RWPE1 (cell line): Measurements from ENCODE around the gene GCNT1.
"Not testable (repeated sequence)": the region's sequence is repeated elsewhere in the genome, so short reads cannot be mapped to it uniquely, and the experiment has no call there.

ENCODE experiments used
- CTCF ChIA-PET: fragments of 350-600 bp; sonication (Branson Sonifier 250); formaldehyde crosslinking; extraction: SDS; loops from one replicate; lab custom pipeline; 2021; lab: Yijun Ruan, JAX
- POLR2A ChIA-PET: fragments of 400-600 bp; formaldehyde crosslinking; extraction: SDS; loops from one replicate; lab custom pipeline; 2020; ENCODE audit warnings: antibody characterized with exemption; ENCODE audit not compliant: low non-redundant PET; lab: Yijun Ruan, JAX
- DNase-seq: peaks from one replicate; pipeline ENCODE4 v3.0.0; 2012; ENCODE audit warnings: low spot score
- H3K27ac ChIP-seq: fragments of 450-650 bp; 2 replicates; pipeline ENCODE4 v1.5.1; 2017
- TF ChIP-seq, protein P1 (sequence below): fragments of 450-650 bp; conservative IDR thresholded peaks from 2 replicates; pipeline ENCODE4 v1.5.1; 2017; ENCODE audit warnings: low read depth, mild to moderate bottlenecking

GCNT1 gene

DNA sequence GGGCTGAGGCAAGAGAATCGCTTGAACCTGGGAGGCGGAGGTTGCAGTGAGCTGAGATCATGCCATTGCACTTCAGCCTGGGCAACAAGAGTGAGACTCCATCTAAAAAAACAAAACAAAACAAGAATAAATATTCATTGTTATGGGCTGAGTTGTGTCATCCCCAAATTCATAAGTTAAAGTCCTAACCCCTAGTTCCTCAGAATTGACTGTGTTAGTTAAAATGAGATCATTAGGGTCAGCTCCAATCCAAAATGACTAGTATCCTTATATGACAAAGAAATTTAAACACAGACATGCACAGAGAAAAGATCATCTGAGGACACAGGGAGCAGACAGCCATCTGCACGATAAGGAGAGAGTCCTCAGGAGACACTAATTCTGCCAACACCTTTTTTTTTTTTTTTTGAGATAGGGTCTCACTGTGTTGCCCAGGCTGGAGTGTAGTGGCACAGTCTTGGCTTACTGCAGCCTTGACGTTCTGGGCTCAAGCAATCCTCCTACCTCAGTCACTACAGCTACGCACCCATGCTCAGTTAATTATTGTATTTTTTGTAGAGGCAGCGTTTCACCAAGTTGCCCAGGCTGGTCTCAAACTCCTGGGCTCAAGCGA is 32.1 kb upstream of the GCNT1 start:
- TF ChIP-seq, protein P1, sequence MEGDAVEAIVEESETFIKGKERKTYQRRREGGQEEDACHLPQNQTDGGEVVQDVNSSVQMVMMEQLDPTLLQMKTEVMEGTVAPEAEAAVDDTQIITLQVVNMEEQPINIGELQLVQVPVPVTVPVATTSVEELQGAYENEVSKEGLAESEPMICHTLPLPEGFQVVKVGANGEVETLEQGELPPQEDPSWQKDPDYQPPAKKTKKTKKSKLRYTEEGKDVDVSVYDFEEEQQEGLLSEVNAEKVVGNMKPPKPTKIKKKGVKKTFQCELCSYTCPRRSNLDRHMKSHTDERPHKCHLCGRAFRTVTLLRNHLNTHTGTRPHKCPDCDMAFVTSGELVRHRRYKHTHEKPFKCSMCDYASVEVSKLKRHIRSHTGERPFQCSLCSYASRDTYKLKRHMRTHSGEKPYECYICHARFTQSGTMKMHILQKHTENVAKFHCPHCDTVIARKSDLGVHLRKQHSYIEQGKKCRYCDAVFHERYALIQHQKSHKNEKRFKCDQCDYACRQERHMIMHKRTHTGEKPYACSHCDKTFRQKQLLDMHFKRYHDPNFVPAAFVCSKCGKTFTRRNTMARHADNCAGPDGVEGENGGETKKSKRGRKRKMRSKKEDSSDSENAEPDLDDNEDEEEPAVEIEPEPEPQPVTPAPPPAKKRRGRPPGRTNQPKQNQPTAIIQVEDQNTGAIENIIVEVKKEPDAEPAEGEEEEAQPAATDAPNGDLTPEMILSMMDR, result no peak
- no peak overlapping the region for H3K27ac ChIP-seq
- DNase-seq, result no peak
- ChIA-PET POLR2A (no interaction called here), CTCF (interaction anchor here (0.6 kb wide), 1 partner anchor 236 kb away, joined by 4 read pairs; no protein-coding TSS in a partner anchor)

DNA sequence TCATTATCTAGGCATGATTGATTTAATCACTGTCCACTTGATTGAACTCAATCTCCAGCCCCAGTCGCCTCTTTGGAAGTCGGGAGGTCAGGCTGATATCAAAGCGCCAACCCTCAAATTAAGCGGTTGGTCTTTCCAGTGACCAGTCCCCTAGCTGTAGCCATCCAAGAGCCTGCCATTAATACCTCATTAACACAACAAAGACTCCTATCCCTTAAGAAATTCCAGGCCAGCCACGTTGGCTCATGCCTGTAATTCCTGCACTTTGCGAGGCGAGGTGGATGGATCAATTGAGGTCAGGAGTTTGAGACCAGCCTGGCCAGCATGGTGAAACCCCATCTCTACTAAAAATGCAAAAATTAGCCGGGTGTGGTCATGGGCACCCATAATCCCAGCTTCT is 27.4 kb upstream of the GCNT1 start:
- no peak for DNase-seq
- ChIA-PET CTCF (no interaction called here), POLR2A (no interaction called here)
- TF ChIP-seq, protein P1, result no peak
- no peak overlapping the region for H3K27ac ChIP-seq

DNA sequence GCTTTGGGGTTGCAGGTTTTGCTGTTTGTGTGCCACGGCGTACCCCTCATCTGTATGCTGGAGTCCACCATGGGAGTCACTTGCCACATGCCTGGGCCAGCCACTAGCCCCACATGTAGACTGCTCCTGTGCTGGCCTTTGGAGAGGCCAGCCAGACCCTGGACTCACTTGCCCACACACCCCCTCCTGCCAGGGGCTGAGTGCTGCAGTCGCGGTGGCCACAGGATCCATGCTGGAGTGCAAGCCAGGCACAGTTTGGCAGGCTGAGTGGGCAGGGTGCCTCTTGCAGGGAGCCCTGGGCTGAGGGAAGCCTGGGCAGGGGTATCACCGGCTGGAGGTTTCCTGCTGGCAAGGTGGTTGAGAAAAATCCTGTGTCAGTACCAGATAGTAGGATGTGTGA is 25.6 kb upstream of the GCNT1 start:
- ChIA-PET POLR2A (no interaction called here), CTCF (no interaction called here)
- DNase-seq, result no peak
- TF ChIP-seq, protein P1, result no peak
- H3K27ac ChIP-seq, result no peak overlapping the region

DNA sequence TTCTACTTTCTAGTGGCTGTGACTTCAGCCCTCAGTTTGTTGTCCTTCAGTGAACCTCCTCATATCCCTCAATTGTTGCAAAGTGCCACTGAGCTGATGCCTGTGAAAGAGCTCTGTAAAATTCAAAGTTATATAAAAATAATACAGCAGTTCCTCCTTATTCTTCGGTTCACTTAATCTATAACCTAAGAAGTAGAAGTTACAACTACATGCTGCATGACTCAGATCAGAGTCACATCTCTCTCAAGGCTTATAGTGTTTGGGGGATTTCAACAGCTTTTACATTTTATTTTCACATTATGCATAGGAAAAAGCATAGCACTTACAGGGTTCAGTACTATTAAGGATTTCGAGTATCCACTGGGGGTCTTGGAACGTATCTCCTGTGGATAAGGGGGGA is 25.1 kb upstream of the GCNT1 start:
- no peak overlapping the region for H3K27ac ChIP-seq
- ChIA-PET CTCF (no interaction called here), POLR2A (no interaction called here)
- TF ChIP-seq, protein P1, result no peak
- no peak for DNase-seq

DNA sequence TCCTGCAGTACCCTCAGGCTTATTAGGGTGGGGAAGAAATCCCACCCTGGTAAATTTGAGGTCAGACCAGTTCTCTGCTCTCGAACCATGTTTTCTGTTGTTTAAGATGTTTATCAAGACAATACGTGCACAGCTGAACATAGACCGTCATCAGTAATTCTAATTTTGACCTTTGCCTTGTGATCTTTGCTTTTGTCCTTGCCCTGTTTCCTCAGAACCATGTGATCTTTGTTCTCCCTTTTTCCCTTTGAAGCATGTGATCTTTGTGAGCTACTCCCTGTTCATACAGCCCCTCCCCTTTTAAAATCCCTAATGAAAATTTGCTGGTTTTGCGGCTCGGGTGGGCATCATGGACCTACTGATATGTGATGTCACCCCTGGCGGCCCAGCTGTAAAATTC is 24.1 kb upstream of the GCNT1 start:
- CTCF ChIA-PET, result interaction anchor here (1.1 kb wide), 1 partner anchor 19 kb away, joined by 3 read pairs; no protein-coding TSS in a partner anchor
- POLR2A ChIA-PET, DNase-seq, H3K27ac ChIP-seq: not testable (repeated sequence)

DNA sequence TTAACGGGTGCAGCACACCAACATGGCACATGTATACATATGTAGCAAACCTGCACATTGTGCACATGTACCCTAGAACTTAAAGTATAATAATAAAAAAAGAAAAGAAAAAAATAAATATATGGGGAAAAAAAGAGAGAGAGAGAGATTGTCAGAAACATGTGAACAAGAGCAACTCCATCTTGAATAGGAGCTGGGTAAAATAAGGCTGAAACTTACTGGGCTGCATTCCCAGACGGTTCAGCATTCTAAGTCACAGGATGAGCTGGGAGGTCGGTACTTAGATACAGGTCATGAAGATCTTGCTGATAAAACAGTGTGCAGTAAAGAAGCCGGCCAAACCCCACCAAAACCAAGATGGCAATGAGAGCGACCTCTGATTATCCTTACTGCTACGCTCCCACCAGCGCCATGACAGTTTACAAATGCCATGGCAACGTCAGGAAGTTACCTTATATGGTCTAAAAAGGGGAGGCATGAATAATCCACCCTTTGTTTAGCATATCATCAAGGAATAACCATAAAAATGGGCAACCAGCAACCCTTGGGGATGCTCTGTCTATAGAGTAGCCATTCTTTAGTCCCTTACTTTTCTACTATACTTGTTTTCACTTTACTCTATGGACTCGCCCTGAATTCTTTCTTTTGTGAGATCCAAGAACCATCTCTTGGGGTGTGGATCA is 21.8 kb upstream of the GCNT1 start:
- H3K27ac ChIP-seq, DNase-seq, CTCF ChIA-PET, POLR2A ChIA-PET: not testable (repeated sequence)

DNA sequence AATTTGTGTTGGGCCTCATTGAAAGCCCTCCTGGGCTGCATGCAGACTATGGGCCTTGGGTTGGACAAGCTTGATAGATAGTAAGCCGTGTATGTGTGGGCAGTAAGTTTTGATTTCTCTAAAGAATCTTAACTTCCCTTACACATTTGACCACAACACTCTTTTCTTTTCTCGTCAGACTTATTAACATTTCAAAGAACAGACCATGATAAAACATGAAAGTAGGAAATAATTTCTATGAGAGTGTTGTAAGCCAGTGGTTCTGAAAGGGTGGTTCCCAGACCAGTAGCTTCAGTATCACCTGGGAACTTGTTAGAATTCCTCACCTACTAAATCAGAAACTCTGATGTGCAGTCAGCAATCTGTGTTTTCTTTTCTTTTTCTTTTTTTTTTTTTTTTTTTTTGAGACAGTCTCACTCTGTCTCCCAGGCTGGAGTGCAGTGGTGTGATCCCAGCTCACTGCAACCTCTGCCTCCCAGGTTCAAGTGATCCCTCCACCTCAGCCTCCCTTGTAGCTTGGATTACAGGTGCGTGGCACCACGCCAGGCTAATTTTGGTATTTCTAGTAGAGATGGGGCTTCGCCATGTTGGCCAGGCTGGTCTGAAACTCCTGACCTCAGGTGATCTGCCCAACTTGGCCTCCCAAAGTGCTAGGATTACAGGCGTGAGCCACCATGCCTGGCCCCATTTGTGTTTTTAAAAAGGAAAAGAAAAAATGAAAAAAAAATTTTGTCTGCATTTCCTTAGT is 20.0 kb upstream of the GCNT1 start:
- H3K27ac ChIP-seq, result no peak overlapping the region
- POLR2A ChIA-PET, result interaction anchor here (0.7 kb wide), 1 partner anchor 1948 kb away, joined by 3 read pairs; no protein-coding TSS in a partner anchor
- no peak for DNase-seq
- TF ChIP-seq, protein P1, result no peak
- CTCF ChIA-PET, result interaction anchor here (0.6 kb wide), 2 partner anchors 200 to 265 kb away, joined by 3 read pairs; no protein-coding TSS in a partner anchor
